Activated T-cell treated with anti-CD3 and anti-CD28 coated beads for 24 hours (primary cell): Measurements from ENCODE around the gene MRPL23.

ENCODE experiments used
- DNase-seq: peaks from one replicate; pipeline ENCODE4 v3.0.0-alpha.2; 2020; ENCODE audit warnings: low read depth

The MRPL23 gene

DNA sequence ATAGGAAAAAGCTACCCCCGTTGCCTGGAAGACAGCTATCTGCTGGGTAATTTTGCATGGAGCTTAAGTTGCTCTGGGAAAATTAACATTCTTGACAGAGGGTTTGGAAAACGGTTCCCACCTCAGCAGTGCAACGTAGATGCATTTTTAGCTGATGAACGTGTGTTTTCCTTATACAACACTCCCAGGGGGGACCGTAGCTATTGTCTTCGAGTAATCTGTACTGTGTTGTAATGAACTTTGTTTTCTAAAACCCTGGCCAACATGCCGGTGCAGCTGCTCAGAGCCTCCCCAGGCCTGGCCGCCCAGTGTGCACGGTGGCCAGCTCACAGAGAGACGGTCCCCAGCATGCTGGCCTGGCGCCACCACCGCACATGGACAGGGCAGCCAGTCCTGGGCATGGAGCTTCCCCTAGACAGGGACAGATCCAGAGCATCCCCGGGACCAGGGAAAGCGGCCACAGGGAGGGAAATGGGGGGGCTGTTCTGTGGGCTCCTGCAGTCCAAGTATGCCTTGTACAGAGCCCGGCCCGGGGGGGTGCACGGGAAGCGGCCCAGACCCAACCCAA lies 25.5 kb upstream of the MRPL23 start:
- no peak for DNase-seq

DNA sequence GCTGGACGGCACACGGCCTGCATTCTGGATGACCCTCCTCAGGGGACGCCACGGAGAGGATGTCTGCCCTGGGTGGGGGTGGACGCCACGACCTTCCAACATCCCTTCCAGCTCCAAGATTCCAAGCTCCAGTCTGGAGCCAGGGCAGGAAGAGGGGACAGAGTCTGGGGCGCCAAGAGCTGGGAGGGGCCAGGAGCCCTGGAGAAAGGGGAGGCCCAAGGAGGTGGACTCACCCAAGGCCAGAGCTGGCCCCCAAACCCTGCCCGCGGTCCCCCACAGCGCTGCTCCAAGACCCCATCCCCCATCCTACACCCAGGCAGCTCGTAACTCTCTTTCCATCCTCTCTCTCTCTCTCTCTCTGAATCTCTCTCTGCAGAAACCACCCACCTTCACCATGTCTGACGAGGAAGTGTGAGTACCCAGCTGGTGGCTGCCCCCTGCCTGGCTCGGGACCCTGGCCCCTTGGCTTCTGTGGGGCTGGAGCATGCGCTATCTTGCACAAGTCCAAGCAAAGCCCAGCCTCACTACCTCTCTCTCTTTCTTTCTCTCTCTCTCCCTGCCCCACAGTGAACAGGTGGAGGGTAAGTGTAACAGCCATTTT lies 24.6 kb upstream of the MRPL23 start:
- DNase-seq, result no peak

DNA sequence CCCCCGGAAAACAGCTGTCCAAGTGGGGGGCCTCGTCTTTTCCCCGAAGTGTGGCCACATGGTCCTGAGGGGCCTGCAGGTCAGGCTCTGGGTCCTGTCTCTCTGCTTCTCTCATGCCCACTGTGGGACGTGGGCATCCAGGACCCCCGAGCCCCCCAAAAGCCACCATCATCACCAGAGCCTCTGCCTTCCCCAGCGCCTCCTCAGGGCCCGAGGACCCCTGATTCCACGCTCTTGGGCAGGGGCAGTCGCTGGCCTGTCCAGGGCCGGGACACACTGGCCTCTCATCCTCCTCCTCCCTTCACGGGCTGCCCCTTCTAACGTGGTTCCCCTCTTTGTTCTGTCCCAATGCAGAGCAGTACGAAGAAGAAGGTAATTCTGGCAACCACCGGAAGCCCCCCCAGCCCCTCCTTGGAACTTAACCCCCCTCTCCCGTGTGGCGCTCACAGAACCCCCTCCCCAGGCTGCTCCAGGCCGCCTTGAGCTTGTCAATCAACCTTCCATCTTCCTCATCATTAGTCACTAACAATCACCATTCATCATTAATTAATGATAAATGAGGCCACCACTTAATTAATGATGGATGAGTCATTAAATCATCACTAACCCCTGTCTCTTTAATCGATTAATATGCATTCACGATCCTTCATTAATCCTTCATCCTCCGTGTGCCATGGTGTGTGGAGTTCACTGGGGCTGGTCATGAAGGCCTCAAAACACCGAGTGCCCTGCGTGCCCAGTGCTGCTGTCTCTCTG lies 23.8 kb upstream of the MRPL23 start:
- DNase-seq, result no peak

DNA sequence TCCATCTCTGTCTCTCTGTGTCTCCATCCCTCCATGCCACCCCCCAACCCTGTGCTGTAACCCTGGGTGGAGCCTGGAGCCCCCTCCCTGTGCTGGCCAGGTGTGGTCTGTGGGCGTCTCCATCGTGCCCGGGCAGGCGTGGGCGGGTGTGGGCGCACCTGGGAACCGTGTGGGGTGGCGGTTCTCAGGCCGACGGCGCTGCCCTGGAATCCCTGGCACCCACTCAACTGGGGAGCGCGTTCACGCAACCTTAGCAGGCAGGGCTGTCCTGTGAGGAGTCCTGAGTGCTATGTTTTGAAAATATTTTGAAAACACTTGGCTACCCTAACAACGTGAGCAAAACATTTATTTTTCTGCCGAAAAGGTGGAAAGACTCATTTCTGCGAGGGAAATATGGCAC lies 23.0 kb upstream of the MRPL23 start:
- DNase-seq, result no peak

DNA sequence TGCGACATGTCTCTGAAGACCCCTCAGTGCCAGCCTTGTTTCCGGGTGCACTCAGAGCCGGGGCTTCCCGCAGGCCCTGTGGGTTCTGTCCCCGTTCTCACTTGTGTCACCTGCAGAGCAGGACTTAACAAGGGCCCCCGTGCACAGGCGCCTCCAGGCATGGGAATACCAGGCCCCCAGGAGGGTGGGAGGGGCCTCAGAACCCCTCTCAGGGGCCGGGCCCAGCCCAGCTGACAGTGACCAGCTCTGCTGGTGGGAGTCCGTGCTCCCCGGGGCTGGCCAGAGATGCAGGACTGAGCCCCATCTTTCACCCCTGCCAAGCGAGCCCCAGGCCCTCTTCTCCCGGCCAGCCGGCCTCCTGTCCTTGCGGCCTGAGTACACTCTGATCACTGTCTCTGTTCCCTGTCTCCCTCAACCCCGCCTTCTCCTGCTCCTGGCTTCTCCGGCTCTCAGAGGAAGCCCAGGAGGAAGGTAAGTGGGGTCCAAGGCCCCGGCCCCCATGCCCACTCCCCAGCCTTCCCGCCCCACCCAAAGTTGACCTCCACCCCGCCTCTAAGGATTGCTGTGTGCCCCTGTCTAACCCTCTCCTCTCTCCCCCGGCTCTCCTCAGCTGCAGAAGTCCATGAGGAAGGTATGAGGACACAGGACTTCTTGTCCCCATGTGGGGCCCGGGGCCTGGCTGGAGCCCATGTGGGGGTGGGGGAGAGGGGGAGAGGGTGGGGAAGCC lies 22.3 kb upstream of the MRPL23 start:
- DNase-seq, result no peak

DNA sequence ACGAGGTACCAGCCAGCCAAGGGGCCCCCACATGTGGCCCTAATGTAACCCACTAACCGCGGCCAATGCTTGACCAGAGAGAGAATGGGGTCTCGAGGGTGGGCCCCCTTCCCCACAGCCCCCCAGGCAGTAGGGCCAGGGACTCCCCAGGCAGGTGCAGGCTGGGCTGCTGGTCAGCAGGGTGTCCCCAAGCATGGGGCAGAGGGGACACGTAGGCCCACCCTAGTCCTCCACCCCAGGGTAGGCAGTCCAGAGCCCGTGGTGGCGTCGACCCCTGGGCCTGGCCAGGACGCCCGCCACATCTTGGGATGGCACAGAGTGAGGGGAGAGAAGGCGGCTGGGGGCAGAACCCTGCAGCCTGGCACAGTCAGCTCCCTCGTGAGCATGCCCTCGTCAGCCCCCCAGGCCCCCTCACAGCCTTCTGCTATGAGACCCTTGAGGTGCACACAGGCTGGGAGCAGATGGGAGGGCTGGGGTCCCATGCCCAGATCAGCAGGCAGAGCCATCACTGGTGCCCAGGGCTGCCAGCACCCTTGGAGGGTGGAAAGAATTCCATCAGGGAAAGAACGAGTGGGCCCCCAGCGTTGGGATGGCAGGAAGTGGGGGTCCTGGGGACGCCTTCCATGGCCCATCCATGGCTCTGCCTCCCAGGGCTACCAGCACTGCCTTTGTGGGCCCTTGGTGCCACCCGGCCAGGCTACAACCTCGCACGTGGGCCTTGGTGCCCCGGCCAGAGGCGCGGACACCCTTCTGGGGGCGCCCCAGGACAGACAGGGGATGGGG lies 21.6 kb upstream of the MRPL23 start:
- DNase-seq, result no peak

DNA sequence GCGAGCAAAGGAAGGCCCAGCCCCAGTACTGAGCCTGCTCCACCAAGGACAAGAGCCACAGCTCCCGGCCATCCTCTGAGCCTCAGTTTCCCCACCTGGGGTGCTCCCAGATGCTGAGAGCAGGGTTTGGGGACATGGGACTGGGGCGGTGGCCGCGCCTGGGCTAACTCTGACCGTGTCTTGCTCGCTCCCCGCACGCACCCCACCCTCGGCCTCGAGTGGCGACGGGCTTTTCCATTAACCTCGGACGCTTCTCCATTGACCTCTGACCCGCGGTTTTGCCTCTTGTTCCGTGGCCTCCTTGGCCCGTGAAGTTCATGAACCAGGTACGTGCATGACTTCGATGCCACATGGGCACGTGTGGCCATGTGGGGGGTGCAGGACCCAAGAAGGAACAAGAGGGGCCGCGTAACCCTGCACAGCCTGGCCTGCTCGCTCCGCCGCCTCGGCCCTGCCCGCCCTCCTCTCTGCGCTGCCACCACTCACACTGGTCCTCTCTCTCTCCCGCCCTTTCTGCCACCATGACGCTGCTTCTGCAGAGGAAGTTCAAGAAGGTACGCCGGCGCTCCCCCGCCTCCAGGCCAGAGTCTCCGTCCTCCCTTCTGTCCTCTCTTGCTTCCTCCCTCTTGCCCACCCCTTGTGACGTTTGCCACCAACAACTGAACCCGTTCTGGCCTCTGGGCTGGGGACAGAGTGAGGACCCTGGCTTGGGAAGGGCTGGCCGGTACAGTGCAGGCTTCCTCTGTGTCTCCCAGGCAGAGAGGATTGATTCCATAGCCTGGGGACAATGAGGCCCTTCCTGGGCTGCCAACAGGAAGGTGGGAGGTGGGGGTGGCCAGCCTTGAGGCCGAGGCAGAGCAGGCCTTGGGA lies 20.7 kb upstream of the MRPL23 start:
- no peak for DNase-seq

DNA sequence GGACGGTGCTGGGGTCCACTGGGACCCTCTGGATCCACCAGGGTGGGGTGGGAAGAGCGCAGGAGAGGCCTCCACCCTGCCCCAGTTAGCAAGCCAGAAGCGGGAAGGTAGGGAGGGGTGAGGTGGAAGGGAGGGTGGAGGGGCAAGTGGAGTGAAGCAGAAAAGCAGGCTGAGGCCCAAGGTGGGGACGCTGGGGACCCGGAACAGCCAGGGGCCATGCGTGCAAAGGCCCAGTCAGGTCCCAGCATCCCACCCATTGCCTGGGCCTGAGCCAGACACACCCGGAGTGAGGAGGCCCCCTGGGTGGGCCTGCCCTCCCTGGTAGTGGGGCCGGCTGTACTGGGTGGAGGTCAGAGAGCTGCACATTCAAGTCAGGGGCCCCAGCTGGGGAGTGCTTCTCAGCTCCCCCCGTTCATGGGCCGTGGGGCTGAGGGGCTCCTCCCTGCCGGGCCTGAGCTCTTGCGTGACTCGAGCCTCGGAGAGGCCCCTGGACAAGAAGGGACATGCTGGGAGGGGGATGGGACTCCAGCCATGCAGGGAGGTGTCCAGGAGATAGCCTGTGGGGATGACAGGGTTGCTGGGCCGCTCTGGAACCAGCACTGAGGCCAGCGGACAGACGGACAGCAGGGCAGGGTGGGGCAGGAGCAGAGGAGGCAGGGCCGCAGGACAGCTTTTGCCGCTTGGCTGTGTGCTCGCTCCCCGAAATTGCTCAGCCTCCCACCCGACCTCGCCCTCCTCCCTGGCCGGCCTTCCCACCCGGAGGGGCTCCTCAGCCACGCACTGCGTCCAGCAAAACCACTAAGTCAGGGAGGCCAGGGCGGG lies 19.9 kb upstream of the MRPL23 start:
- DNase-seq, result no peak

DNA sequence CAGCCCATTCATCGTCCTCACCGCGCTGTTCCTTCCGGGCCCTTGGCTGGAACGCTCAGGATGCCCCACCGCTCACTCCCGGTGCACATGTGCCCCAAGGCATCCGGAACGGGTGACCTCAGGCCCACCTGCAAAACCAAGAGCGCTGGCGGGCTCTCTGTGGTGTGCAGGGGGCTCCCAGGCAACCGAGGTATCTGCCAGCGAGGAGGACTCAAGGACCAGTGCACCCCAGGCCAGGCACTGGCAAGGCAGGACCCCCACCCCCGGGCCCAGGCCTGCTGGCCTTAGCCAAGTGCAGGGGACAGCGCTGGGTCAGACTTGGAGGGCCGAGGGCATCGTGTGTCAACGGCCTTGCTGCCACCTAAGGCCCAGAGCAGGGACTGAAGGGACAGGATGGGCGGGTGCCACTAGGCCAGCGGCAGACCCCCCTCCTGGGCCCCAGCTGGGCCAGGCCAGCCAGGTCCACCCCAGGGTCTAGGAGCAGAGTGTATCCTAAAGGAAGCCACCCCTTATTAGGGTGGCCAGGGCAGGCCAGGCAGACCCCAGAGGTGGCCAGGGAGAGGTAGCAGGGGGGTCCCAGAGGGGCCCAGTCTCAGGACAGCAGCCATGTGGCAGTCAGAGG lies 19.2 kb upstream of the MRPL23 start:
- no peak for DNase-seq

DNA sequence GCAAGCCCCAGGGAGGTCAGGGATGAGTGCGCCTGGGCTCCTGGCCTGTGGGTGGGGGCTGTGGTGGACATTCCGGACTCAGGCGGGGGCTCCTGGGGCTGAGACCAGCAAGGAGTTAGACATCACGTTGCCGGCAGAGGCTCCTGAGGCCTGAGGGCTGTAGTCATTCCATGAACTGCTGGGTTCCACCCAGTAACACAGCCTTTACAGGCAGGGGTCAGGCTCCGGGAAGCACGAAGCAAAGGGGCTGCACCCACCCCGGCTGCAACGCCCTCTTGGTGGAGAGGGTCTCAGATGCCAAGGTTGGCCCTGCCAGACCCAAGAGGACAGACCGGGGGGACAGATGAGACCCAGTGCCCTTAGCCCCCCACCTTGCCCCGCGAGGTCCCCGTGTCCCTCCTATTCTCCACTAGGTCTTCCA lies 18.7 kb upstream of the MRPL23 start:
- no peak for DNase-seq

DNA sequence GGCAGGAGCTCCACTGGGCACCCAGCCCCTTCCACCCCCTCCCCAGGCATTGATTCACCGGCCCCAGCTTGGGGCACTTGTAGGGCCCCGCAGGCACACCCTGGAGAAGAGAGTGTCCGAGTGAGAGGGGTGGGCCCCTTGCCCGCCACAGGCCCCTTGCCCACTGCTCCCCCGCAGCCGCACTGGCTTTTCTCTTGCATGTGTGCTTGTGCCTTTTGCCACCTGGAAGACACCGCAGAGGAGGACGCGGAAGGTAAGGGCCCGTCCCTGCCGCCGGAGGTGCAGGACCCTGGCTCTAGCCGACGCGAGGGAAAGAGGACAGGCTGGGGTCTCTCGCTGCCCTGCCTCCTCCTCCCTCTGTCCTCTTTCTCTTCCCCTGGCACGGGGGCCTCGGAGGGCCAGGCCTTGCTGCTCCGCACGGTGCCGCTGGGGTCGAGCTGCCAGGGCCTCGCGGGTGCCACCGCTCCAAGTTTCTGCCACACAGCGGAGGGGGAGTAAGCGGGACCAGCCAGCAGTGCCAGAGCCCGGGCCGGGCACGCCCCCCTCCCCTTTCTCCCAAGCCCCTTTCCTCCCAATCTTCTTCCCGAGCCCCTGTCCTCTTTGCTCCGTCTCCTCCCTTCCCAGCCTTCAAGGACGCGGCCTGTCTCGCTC lies 18.1 kb upstream of the MRPL23 start:
- no peak for DNase-seq

DNA sequence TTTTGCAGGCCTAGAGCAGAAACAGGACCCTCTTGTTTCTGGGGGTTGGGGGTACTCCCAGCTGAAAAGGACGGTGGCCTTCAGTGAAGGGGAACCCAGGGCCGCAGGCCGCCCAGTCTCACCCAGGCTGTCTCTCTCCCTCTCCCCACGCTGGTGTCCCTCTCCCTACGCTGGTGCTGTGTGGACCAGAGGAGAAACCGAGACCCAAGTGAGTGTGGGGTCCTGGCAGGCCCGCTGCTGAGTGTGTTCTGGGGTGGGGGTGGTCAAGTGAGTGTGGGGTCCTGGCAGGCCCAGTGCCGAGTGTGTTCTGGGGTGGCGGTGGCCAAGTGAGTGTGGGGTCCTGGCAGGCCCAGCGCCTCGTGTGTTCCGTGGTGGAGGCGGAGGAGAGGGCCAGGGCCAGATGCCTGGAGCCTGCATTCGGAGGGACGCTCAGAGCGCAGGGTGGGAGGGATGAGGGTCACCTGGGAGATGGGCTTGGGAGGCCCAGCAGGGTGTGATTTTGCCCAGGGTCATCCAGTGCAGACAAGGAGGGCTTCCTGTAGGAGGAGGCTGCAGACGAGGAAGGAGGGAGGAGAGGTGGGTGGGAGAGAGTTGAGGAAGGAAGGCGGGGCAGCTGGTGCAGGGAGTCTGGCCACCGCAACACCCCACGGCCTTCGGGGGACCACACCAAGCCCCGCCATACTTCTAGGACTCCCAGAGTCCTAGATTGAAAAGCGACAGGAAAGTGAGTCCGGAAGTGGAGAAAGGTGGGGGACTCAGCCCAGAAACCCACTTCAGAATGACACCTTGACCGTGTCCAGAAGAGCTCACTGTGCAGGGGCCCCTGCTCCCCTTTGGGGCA lies 17.3 kb upstream of the MRPL23 start:
- DNase-seq, result no peak

DNA sequence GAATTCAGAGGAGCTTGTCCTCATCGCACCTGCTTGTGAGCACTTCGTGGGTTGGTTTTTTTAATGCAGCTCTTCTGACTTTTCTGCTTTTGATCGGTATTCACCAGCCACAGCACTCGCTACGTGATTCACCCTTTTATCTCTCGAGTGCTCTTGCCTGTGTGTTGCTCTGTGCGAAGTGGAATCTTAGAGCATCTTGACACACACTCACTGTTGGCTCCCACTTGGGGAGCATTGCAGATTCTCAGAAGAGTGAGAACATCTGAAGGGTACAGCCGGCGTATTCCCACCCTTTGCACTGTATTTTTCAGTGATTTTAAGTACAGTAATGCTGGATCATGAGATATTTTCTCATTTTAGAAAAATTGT lies 16.7 kb upstream of the MRPL23 start:
- no peak for DNase-seq

DNA sequence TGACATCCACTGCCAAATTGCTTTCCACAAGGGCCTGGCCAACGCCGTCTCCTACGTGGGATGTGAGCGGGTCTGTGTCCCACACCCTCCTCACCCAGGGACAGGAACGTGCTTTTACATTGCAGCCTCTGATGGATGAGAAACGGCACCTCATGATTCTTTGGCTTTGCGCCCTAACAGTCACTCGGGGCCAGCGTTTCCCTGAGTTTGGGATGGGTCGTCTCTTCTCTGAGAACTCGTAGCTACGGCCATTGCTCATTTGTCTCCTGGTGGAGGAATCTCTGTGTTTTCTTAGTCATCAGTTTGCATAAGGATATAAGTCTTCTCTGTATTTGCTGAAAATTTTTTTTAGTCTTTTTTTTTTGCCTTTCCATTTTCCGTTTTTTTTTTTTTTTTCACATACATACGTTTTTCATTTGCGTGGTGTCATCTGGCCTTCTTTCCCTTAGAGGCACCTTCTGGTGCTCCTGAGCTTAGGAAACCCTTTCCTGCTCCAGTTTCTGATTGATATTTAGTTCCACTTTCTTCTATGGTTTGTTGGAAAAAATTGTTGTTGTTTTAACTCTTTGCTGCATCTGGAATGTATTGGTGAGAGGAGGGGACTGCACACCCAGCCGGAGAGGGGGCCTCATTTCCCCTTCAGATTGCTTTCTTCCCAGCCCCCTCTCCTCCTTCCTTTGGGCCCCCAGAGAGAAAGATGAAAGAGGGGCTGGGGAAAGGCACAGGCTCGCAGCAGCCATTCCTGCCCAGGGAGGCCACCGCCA lies 15.6 kb upstream of the MRPL23 start:
- DNase-seq, result no peak

DNA sequence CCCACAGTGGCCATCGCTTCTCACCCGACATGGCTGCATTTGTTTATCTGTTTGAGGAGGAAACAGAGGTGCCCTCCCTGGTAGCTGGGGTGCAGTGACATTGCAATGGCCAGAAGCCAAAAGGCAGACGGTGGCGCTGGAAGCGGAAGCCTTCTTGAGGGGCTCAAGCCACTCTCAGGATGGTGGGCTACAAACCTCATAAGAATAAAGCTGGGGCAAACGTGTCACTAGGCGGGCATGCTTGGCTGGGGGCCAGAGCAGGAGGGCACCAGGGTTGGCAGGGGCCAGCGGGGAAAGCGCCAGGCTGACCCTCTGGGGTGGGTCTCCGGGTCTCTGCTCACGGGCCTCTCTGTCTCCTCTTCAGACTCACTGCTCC lies 15.0 kb upstream of the MRPL23 start:
- DNase-seq, result no peak

DNA sequence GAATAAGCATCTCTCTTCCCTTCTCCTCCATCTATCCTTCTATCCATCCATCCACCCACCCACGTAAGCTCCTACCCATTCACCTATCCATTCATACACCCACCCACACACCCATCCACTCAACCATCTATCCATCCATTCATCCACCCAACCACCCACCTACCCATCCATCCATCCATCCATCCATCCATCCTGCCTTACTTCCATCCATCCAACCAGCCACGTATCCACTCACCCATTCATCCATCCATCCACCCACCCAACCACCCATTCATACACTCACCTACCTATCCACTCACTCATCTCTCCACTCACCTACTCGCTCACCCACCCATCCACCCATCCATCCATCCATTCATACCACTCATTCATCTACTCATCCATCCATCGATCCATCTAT lies 14.5 kb upstream of the MRPL23 start:
- DNase-seq, result no peak

DNA sequence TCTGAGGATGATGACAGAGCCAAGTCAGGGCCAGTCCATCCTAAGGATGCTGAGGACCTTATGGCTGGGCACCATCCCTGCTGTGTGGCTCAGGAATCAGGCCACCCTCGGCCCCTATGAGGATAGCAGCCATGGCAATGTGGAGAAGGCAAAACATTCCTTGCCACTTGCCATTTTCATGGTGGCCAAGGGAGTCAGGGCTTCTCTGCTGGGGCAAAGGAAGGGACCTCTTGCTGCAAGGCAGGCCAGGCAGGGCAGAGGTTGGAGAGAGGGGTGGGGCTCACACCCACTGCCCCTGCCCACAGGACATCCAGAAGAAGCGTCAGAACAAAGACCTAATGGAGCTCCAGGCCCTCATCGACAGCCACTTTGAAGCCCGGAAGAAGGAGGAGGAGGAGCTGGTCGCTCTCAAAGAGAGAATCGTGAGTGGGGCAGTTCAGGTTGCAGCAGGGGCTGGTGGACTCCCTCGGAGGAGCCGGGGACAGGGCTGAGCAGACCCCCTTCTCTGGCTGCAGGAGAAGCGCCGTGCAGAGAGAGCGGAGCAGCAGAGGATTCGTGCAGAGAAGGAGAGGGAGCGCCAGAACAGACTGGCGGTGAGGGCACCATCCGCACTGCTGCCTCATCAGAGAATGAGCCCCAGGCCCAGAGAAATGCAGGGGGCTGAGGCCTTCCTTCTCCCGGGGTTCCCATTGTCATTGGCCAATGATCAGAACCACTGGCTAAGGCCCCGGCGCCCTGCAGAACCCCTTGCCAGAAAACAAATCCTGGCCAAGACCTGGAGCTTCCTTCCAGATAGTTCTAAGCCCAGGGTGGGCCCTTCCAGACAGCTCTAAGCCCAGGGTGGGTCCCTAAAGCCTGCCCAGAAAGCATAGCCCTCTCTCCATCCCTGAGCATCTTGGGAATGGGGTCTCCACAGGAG lies 13.5 kb upstream of the MRPL23 start:
- no peak for DNase-seq
